GM23248 (cell line): ENCODE measurements around the gene ANKRD63. TPM values are rescaled to one million over a fixed set of nuclear protein-coding genes. Genes with fewer than 3 reads are reported as not detected.

ENCODE experiments used
- DNase-seq: peaks from one replicate; pipeline ENCODE4 v3.0.0-alpha.2; 2015
- H2AFZ ChIP-seq: fragments of 200-600 bp; sonication (generic); 2 replicates; pipeline ENCODE4 v1.6.1; 2016; ENCODE audit warnings: antibody characterized with exemption
- H3F3A ChIP-seq: fragments of 200-600 bp; sonication (generic); 2 replicates; pipeline ENCODE4 v1.6.1; 2016; ENCODE audit warnings: mild to moderate bottlenecking, antibody characterized with exemption, mixed run types; ENCODE audit not compliant: insufficient read depth
- H3K27ac ChIP-seq: fragments of 200-600 bp; sonication (generic); 2 replicates; pipeline ENCODE4 v1.5.1; 2016; ENCODE audit warnings: mild to moderate bottlenecking
- H3K27me3 ChIP-seq: fragments of 200-600 bp; sonication (generic); replicated peaks from 2 replicates; pipeline ENCODE4 v1.6.1; 2016; ENCODE audit warnings: mild to moderate bottlenecking; ENCODE audit not compliant: insufficient read depth
- H3K36me3 ChIP-seq: fragments of 200-600 bp; sonication (generic); 2 replicates; pipeline ENCODE4 v1.6.1; 2016; ENCODE audit warnings: low read depth, mild to moderate bottlenecking
- H3K4me1 ChIP-seq: fragments of 200-600 bp; sonication (generic); 2 replicates; pipeline ENCODE4 v1.6.1; 2016; ENCODE audit warnings: mild to moderate bottlenecking; ENCODE audit not compliant: insufficient read depth
- H3K4me2 ChIP-seq: fragments of 200-600 bp; sonication (generic); one replicate; pipeline ENCODE4 v1.6.1; 2016; ENCODE audit warnings: mild to moderate bottlenecking; ENCODE audit not compliant: unreplicated experiment
- H3K4me3 ChIP-seq: fragments of 200-600 bp; sonication (generic); 2 replicates; pipeline ENCODE4 v1.5.1; 2016; ENCODE audit warnings: mild to moderate bottlenecking
- H3K79me2 ChIP-seq: fragments of 200-600 bp; sonication (generic); 2 replicates; pipeline ENCODE4 v1.6.1; 2016; ENCODE audit warnings: mild to moderate bottlenecking; ENCODE audit not compliant: insufficient read depth
- H3K9ac ChIP-seq: fragments of 200-600 bp; sonication (generic); 2 replicates; pipeline ENCODE4 v1.6.1; 2016; ENCODE audit warnings: mild to moderate bottlenecking
- H3K9me2 ChIP-seq: fragments of 200-600 bp; sonication (generic); 2 replicates; pipeline ENCODE4 v1.6.1; 2016; ENCODE audit warnings: mixed run types, mild to moderate bottlenecking, moderate library complexity; ENCODE audit not compliant: insufficient read depth
- H3K9me3 ChIP-seq: fragments of 200-600 bp; sonication (generic); one replicate; pipeline ENCODE4 v1.6.1; 2017; ENCODE audit warnings: low read depth
- H4K20me1 ChIP-seq: fragments of 200-600 bp; sonication (generic); 2 replicates; pipeline ENCODE4 v1.6.0; 2016; ENCODE audit not compliant: insufficient read depth
- EZH2 ChIP-seq: fragments of 200-600 bp; sonication (generic); IDR thresholded peaks from 2 replicates; pipeline ENCODE4 v1.6.1; 2018; ENCODE audit warnings: antibody characterized with exemption, mild to moderate bottlenecking; ENCODE audit not compliant: insufficient read depth, poor library complexity, severe bottlenecking
- EZH2phosphoT487 ChIP-seq: fragments of 200-600 bp; sonication (generic); IDR thresholded peaks from 2 replicates; pipeline ENCODE4 v1.6.1; 2018; ENCODE audit warnings: antibody characterized with exemption, moderate library complexity, mild to moderate bottlenecking, low read depth; ENCODE audit not compliant: insufficient read depth
- WGBS, 2 experiments: methylation state at CpG; one replicate each; pipeline ENCODE4 v1.1.6; 2015 to 2017; ENCODE audit warnings: low lambda C conversion rate in 2 of 2, low coverage in 1 of 2; ENCODE audit errors: missing lambda C conversion rate in 2 of 2; 5-methylcytosine and 5-hydroxymethylcytosine counted together
- in situ Hi-C: fragments of 300-500 bp; cut with MboI; formaldehyde crosslinking; loops from 2 replicates; pipeline ENCODE4 v1.15.0; 2020
- polyA plus RNA-seq: library from polyadenylated mRNA; unstranded; fragments of >200 nt; fragmentation: Nextera tagmentation; extraction: Ambion mirVana; gene quantifications from 2 replicates; pipeline ENCODE4 v1.2.1, GENCODE V29; 2016
- total RNA-seq: library from RNA; depleted of rRNA; stranded (reverse); fragments of >200 nt; shearing (Covaris generic); gene quantifications from 2 replicates; pipeline ENCODE4 v1.2.3, GENCODE V29; 2014

ANKRD63 gene
- total and polyA plus RNA-seq, 2 experiments from 2014 or later: not detected

- 34 to 38% methylated on average over 19 to 26 of the region's 26 CpGs for WGBS, 2 experiments
- TF ChIP-seq EZH2 (no peak), EZH2phosphoT487 (no peak)
Measured at GRCh38 chr15:40322531-40323238, 39.8 kb upstream of the ANKRD63 start.

GRCh38 chr15:40320931-40321371 is 38.1 kb upstream of the ANKRD63 start:
- no peaks in the 10 kb centered on the region for H3K9me2 ChIP-seq
- no peak overlapping the region for H3K4me3 ChIP-seq
- H3K79me2 ChIP-seq: peaks cover 16% of the 10 kb centered on the region
- no peak overlapping the region for H3K9ac ChIP-seq
- no peaks in the 10 kb centered on the region for H3K9me3 ChIP-seq
- H3F3A ChIP-seq: peaks cover 8% of the 10 kb centered on the region; the same call in 1 of the 2 replicates
- no peaks in the 10 kb centered on the region for H4K20me1 ChIP-seq
- 0 to 6% methylated on average over 2 of the region's 2 CpGs for WGBS, 2 experiments
- no peak overlapping the region for H2AFZ ChIP-seq
- peak; percentile 81 for DNase-seq
- peaks cover 11% of the 10 kb centered on the region for H3K4me1 ChIP-seq
- TF ChIP-seq EZH2: no peak
- TF ChIP-seq EZH2phosphoT487: no peak
- H3K36me3 ChIP-seq: no peaks in the 10 kb centered on the region
- no peak overlapping the region for H3K27ac ChIP-seq
- in situ Hi-C loops: no loop called here
- H3K4me2 ChIP-seq: no peak overlapping the region
- no peaks in the 10 kb centered on the region for H3K27me3 ChIP-seq

More at GRCh38 chr15:40322531-40323238, 39.8 kb upstream of the ANKRD63 start:
- peaks cover 25% of the 10 kb centered on the region for H3K79me2 ChIP-seq
- H3K9ac ChIP-seq: no peak overlapping the region
- no peaks in the 10 kb centered on the region for H3K27me3 ChIP-seq
- no peak overlapping the region for H3K27ac ChIP-seq
- no peak overlapping the region for H2AFZ ChIP-seq
- H3K4me3 ChIP-seq: peak overlapping the region; percentile 73
- H3K9me3 ChIP-seq: no peaks in the 10 kb centered on the region
- no peaks in the 10 kb centered on the region for H3K9me2 ChIP-seq
- peaks cover 22% of the 10 kb centered on the region for H3K4me1 ChIP-seq
- peaks cover 8% of the 10 kb centered on the region; the same call in 1 of the 2 replicates for H3F3A ChIP-seq
- DNase-seq: no peak
- H3K36me3 ChIP-seq: no peaks in the 10 kb centered on the region
- peak overlapping the region; percentile 45 for H3K4me2 ChIP-seq
- in situ Hi-C loops: no loop called here
- H4K20me1 ChIP-seq: no peaks in the 10 kb centered on the region

DNA sequence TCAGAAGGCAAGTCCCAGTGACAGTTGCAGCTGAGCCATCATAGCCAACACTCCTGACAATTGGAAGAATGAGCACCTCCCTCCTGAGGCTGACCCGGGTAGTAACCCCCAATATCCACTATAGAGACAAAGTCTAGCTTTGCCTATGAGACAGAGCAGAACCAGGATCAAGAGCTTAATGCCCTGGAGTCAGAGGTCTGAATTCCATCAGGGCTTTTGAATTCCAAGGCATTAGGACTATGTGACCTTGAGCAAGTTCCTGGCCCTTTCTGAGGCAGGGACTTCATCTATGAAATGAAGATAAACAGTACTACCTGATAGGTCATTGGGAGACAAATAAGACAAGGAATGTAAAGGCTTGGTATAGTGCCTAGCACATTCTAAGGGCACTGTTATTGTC is 37.5 kb upstream of the ANKRD63 start:
- H3K9ac ChIP-seq: no peak overlapping the region
- no peak for DNase-seq
- H3K4me1 ChIP-seq: peaks cover 10% of the 10 kb centered on the region
- H2AFZ ChIP-seq: no peak overlapping the region
- no peaks in the 10 kb centered on the region for H4K20me1 ChIP-seq
- no peak for TF ChIP-seq EZH2
- no peak for TF ChIP-seq EZH2phosphoT487
- no peaks in the 10 kb centered on the region for H3K9me2 ChIP-seq
- H3K27ac ChIP-seq: no peak overlapping the region
- peaks cover 8% of the 10 kb centered on the region; the same call in 1 of the 2 replicates for H3F3A ChIP-seq
- in situ Hi-C loops: no loop called here
- WGBS, 2 experiments: 62 to 100% methylated on average over 1 of the region's 1 CpG
- H3K4me2 ChIP-seq: no peak overlapping the region
- peaks cover 11% of the 10 kb centered on the region; the same call in 1 of the 2 replicates for H3K79me2 ChIP-seq
- H3K36me3 ChIP-seq: no peaks in the 10 kb centered on the region
- no peak overlapping the region for H3K4me3 ChIP-seq
- no peaks in the 10 kb centered on the region for H3K9me3 ChIP-seq
- no peaks in the 10 kb centered on the region for H3K27me3 ChIP-seq

DNA sequence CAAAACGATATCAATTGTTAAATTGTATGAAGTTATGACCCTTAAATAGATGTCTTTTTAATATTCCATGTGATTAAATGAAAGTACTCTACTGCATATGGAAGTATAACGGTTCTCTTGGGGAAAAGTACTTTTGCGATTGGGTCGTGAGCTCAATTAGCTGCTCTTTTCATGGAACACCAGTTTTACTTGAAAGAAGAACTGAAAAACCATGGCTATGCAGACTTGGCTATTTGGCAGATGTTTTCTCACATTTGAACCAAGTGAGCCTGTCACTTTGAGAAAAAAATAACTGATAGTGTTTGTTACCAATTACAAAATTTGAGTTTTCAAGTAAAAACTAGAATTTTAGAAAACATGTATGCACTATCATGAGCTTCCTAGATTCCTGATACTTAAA is 34.7 kb upstream of the ANKRD63 start:
- Histone ChIP-seq H3K36me3 (no peaks in the 10 kb centered on the region), H3K4me2 (no peak overlapping the region), H3K9me3 (no peaks in the 10 kb centered on the region), H2AFZ (no peak overlapping the region), H3K27ac (no peak overlapping the region), H3K4me3 (no peak overlapping the region), H3K9ac (no peak overlapping the region), H3K9me2 (no peaks in the 10 kb centered on the region), H3K79me2 (no peaks in the 10 kb centered on the region), H3K27me3 (no peaks in the 10 kb centered on the region), H3K4me1 (peaks cover 27% of the 10 kb centered on the region), H4K20me1 (no peaks in the 10 kb centered on the region), H3F3A (peaks cover 15% of the 10 kb centered on the region)
- TF ChIP-seq EZH2 (no peak), EZH2phosphoT487 (no peak)
- WGBS, 2 experiments: 68 to 74% methylated on average over 4 of the region's 4 CpGs
- in situ Hi-C loops: no loop called here
- DNase-seq: no peak
